IMR-90 (cell line): Measurements from ENCODE around the gene FHL2. TPM values are rescaled to one million over a fixed set of nuclear protein-coding genes. Genes with fewer than 3 reads are reported as not detected.

ENCODE experiments used
- ATAC-seq: fragments of 200-7000 bp; cut with Tn5 transposase; 2 replicates; pipeline ENCODE4 v1.9.1; 2020; ENCODE audit warnings: low read depth, mild to moderate bottlenecking, moderate library complexity
- BruUV-seq: library from RNA; stranded (reverse); fragments of 400-500 nt; replicated peaks from 2 replicates; lab custom pipeline; 2021; lab: Mats Ljungman, UMichigan
- CTCF ChIA-PET: fragments of 300-600 bp; formaldehyde crosslinking; extraction: SDS; loops from one replicate; lab custom pipeline; 2021; ENCODE audit warnings: antibody characterized with exemption; lab: Yijun Ruan, JAX
- POLR2A ChIA-PET: fragments of 300-600 bp; sonication (Branson Sonifier 250); formaldehyde crosslinking; loops from one replicate; lab custom pipeline; 2022; ENCODE audit warnings: antibody characterized with exemption; ENCODE audit not compliant: unreplicated experiment; lab: Charles Lee
- DNase-seq: peaks from one replicate; pipeline ENCODE4 v3.0.0; 2013
- H2AFZ ChIP-seq: replicated peaks from 2 replicates; pipeline ENCODE3; 2013; ENCODE audit warnings: low read length, mild to moderate bottlenecking; ENCODE audit not compliant: poor library complexity
- H2AK5ac ChIP-seq: 2 replicates; pipeline ENCODE4 v1.6.1; 2013; ENCODE audit warnings: low read depth, low read length, inconsistent platforms
- H2AK9ac ChIP-seq: replicated peaks from 2 replicates; pipeline ENCODE3; 2013; ENCODE audit warnings: mild to moderate bottlenecking, low read depth, low read length, moderate library complexity; ENCODE audit not compliant: poor library complexity
- H2BK120ac ChIP-seq: 2 replicates; pipeline ENCODE4 v1.6.1; 2013; ENCODE audit warnings: low read depth, low read length, inconsistent platforms
- H2BK15ac ChIP-seq: 3 replicates; pipeline ENCODE4 v1.6.1; 2013; ENCODE audit warnings: low read depth, low read length, inconsistent platforms
- H2BK20ac ChIP-seq: 2 replicates; pipeline ENCODE4 v1.6.1; 2013; ENCODE audit warnings: low read depth, mild to moderate bottlenecking, inconsistent platforms, low read length, moderate library complexity
- H2BK5ac ChIP-seq: 2 replicates; pipeline ENCODE4 v1.6.1; 2013; ENCODE audit warnings: mild to moderate bottlenecking, low read depth, low read length, inconsistent platforms; ENCODE audit not compliant: poor library complexity, severe bottlenecking
- H3K14ac ChIP-seq: replicated peaks from 2 replicates; pipeline ENCODE4 v1.6.1; 2013; ENCODE audit warnings: low read depth, low read length, inconsistent platforms
- H3K18ac ChIP-seq: 2 replicates; pipeline ENCODE4 v1.6.1; 2013; ENCODE audit warnings: low read depth, low read length, control low read depth
- H3K23ac ChIP-seq: 2 replicates; pipeline ENCODE4 v1.6.1; 2013; ENCODE audit warnings: low read depth, low read length, inconsistent platforms
- H3K27ac ChIP-seq: 2 replicates; pipeline ENCODE4 v1.5.1; 2013; ENCODE audit warnings: mild to moderate bottlenecking, control low read depth, low read length; ENCODE audit not compliant: insufficient read depth
- H3K27me3 ChIP-seq: 2 replicates; pipeline ENCODE4 v1.6.1; 2013; ENCODE audit warnings: low read length; ENCODE audit not compliant: control insufficient read depth, insufficient read depth
- H3K36me3 ChIP-seq: 2 replicates; pipeline ENCODE4 v1.6.1; 2013; ENCODE audit warnings: low read length, mixed read lengths; ENCODE audit not compliant: control insufficient read depth, insufficient read depth
- H3K4ac ChIP-seq: 2 replicates; pipeline ENCODE4 v1.6.1; 2013; ENCODE audit warnings: low read depth, low read length, inconsistent platforms
- H3K4me1 ChIP-seq: 2 replicates; pipeline ENCODE4 v1.6.1; 2013; ENCODE audit warnings: low read length, mixed read lengths; ENCODE audit not compliant: control insufficient read depth, insufficient read depth
- H3K4me2 ChIP-seq: 2 replicates; pipeline ENCODE4 v1.6.1; 2013; ENCODE audit warnings: low read depth, mild to moderate bottlenecking, control low read depth, low read length, moderate library complexity
- H3K4me3 ChIP-seq: 2 replicates; pipeline ENCODE4 v1.5.1; 2013; ENCODE audit warnings: low read depth, mild to moderate bottlenecking, control low read depth, low read length, moderate library complexity; ENCODE audit not compliant: insufficient read depth
- H3K56ac ChIP-seq: 2 replicates; pipeline ENCODE4 v1.6.1; 2013; ENCODE audit warnings: low read length, inconsistent platforms; ENCODE audit not compliant: insufficient read depth; ENCODE audit errors: extremely low read depth
- H3K79me1 ChIP-seq, 2 experiments: 2 replicates each; pipeline ENCODE4 v1.6.1; 2013; ENCODE audit warnings: low read length in 2 of 2, inconsistent platforms in 1 of 2, low read depth in 1 of 2
- H3K9ac ChIP-seq: 2 replicates; pipeline ENCODE4 v1.6.1; 2013; ENCODE audit warnings: low read depth, low read length, control low read depth
- H3K9me1 ChIP-seq: 2 replicates; pipeline ENCODE4 v1.6.1; 2013; ENCODE audit warnings: low read length, inconsistent platforms; ENCODE audit not compliant: insufficient read depth
- H3K9me3 ChIP-seq: 2 replicates; pipeline ENCODE4 v1.6.1; 2013; ENCODE audit warnings: low read length; ENCODE audit not compliant: control insufficient read depth, insufficient read depth
- H4K20me1 ChIP-seq: 2 replicates; pipeline ENCODE4 v1.6.1; 2013; ENCODE audit warnings: low read length, inconsistent platforms; ENCODE audit not compliant: insufficient read depth
- H4K5ac ChIP-seq: 2 replicates; pipeline ENCODE4 v1.6.1; 2013; ENCODE audit warnings: mild to moderate bottlenecking, low read depth, low read length, control low read depth
- H4K8ac ChIP-seq, 2 experiments: 2 replicates each; pipeline ENCODE4 v1.6.1; 2013; ENCODE audit warnings: low read depth in 2 of 2, low read length in 2 of 2, control low read depth in 1 of 2, inconsistent platforms in 1 of 2
- H4K91ac ChIP-seq: 2 replicates; pipeline ENCODE4 v1.6.1; 2013; ENCODE audit warnings: low read depth, low read length, inconsistent platforms; ENCODE audit not compliant: insufficient read depth
- BHLHE40 ChIP-seq: fragments of 150-350 bp; IDR thresholded peaks from 2 replicates; pipeline ENCODE4 v1.6.1; 2016; ENCODE audit warnings: mild to moderate bottlenecking, low read depth, low read length
- CEBPB ChIP-seq: IDR thresholded peaks from 2 replicates; pipeline ENCODE4 v1.6.1; 2012; ENCODE audit warnings: low read depth, low read length, improper control_type of control experiment
- CHD1 ChIP-seq: IDR thresholded peaks from 2 replicates; pipeline ENCODE4 v1.6.1; 2012; ENCODE audit warnings: low read depth, low read length, improper control_type of control experiment
- CTCF ChIP-seq: conservative IDR thresholded peaks from 2 replicates; pipeline ENCODE4 v1.5.1; 2012; ENCODE audit warnings: mild to moderate bottlenecking, low read depth, low read length, improper control_type of control experiment
- MAFK ChIP-seq: IDR thresholded peaks from 2 replicates; pipeline ENCODE4 v1.6.1; 2012; ENCODE audit warnings: low read depth, low read length, improper control_type of control experiment
- MAZ ChIP-seq: IDR thresholded peaks from 2 replicates; pipeline ENCODE4 v1.6.1; 2012; ENCODE audit warnings: low read depth, mild to moderate bottlenecking, low read length, improper control_type of control experiment, moderate library complexity, borderline replicate concordance
- NFE2L2 ChIP-seq: fragments of 150-350 bp; IDR thresholded peaks from 2 replicates; pipeline ENCODE4 v1.6.1; 2016; ENCODE audit warnings: low read depth, mild to moderate bottlenecking, low read length
- RAD21 ChIP-seq: IDR thresholded peaks from 2 replicates; pipeline ENCODE4 v1.6.1; 2012; ENCODE audit warnings: low read length, improper control_type of control experiment
- RFX5 ChIP-seq: IDR thresholded peaks from 2 replicates; pipeline ENCODE4 v1.8.0; 2012; ENCODE audit warnings: low read depth, mild to moderate bottlenecking, low read length, moderate library complexity
- WGBS, 2 experiments: methylation state at CpG; one replicate each; pipeline versions ENCODE4 v1.1.5 to v1.1.7; 2013; ENCODE audit warnings: missing lambda C conversion rate in 2 of 2; ENCODE audit not compliant: insufficient read length in 1 of 2; ENCODE audit errors: extremely low coverage in 2 of 2; 5-methylcytosine and 5-hydroxymethylcytosine counted together
- dilution Hi-C: fragments of 300-500 bp; cut with HindIII; formaldehyde crosslinking; loops from one replicate; pipeline ENCODE4 v1.14.3; 2018; ENCODE audit warnings: low sequenced_read_pairs; ENCODE audit not compliant: unreplicated experiment
- in situ Hi-C: fragments of 300-500 bp; cut with MboI; formaldehyde crosslinking; loops from 3 replicates; pipeline ENCODE4 v1.14.3; 2019; ENCODE audit warnings: low sequenced_read_pairs, inconsistent platforms, mixed read lengths
- intact Hi-C: fragments of 100-400 bp; cut with micrococcal nuclease; formaldehyde crosslinking; loops from 2 replicates; pipeline ENCODE4 v1.10.0; 2022
- polyA plus RNA-seq, 3 experiments: library from polyadenylated mRNA; depleted of rRNA; stranded (reverse); fragments of >200 nt; gene quantifications; 2 replicates each; pipeline ENCODE4 v1.2.3, GENCODE V29; 2012; ENCODE audit warnings: low replicate concordance in 1 of 3
- total RNA-seq: library from RNA; depleted of rRNA; stranded (reverse); fragments of >200 nt; gene quantifications from 2 replicates; pipeline ENCODE4 v1.2.3, GENCODE V29; 2012

The FHL2 gene
- total and polyA plus RNA-seq, 2 of the 4 experiments (the other 2 are of a cell fraction), result 464 to 550 TPM

GRCh38 chr2:105421053-105421452 is 22.2 kb upstream of the FHL2 start:
- H3K9ac ChIP-seq, result no peak overlapping the region
- H3K18ac ChIP-seq, result no peak overlapping the region
- TF ChIP-seq NFE2L2, result no peak
- TF ChIP-seq RAD21, result no peak
- TF ChIP-seq RFX5, result no peak
- TF ChIP-seq MAFK, result no peak
- no peak for TF ChIP-seq CTCF
- TF ChIP-seq MAZ, result no peak
- no peak for TF ChIP-seq CEBPB
- no peak for TF ChIP-seq BHLHE40
- no peak for TF ChIP-seq CHD1
- DNase-seq, result no peak
- H2AK5ac ChIP-seq, result no peak overlapping the region; the same call in 1 of the 2 replicates
- no peak overlapping the region for H2AK9ac ChIP-seq
- H3K4me3 ChIP-seq, result no peak overlapping the region
- H4K20me1 ChIP-seq, result no peaks in the 10 kb centered on the region
- in situ Hi-C loops (no loop called here), intact Hi-C loops (no loop called here), dilution Hi-C loops (no loop called here)
- no peak overlapping the region for H3K4me2 ChIP-seq
- no peak overlapping the region for H2BK20ac ChIP-seq
- H3K23ac ChIP-seq, result no peak overlapping the region
- H3K9me3 ChIP-seq, result peaks cover 12% of the 10 kb centered on the region
- no peak overlapping the region for H4K8ac ChIP-seq
- H3K27ac ChIP-seq, result no peak overlapping the region
- H2BK120ac ChIP-seq, result no peak overlapping the region
- ChIA-PET CTCF (no interaction called here), POLR2A (no interaction called here)
- WGBS, 2 experiments, result no CpG with 5 or more reads among the region's 2 CpGs
- no peaks in the 10 kb centered on the region for H3K79me1 ChIP-seq
- no TSS peak for BruUV-seq
- no peak for ATAC-seq
- no peaks in the 10 kb centered on the region for H3K9me1 ChIP-seq
- no peak overlapping the region for H2AFZ ChIP-seq
- H2BK5ac ChIP-seq, result no peak overlapping the region
- H3K4ac ChIP-seq, result no peak overlapping the region
- H3K36me3 ChIP-seq, result no peaks in the 10 kb centered on the region
- H4K5ac ChIP-seq, result no peak overlapping the region
- H4K91ac ChIP-seq, result no peak overlapping the region
- H2BK15ac ChIP-seq, result no peak overlapping the region
- H3K4me1 ChIP-seq, result peaks cover 3% of the 10 kb centered on the region
- H3K27me3 ChIP-seq, result peaks cover 28% of the 10 kb centered on the region
- H3K14ac ChIP-seq, result no peak overlapping the region
- no peak overlapping the region for H3K56ac ChIP-seq
